GM12865 (cell line): ENCODE results near the gene RHBG.
"Not testable (repeated sequence)": the region's sequence is repeated elsewhere in the genome, so short reads cannot be mapped to it uniquely, and the experiment has no call there.

Source experiments
- DNase-seq: peaks from one replicate; pipeline ENCODE4 v3.0.0; 2010; ENCODE audit warnings: low read depth
- H3K4me3 ChIP-seq: 2 replicates; pipeline ENCODE4 v1.5.1; 2011; ENCODE audit warnings: mild to moderate bottlenecking, low read depth, low read length, control low read depth
- CTCF ChIP-seq: IDR thresholded peaks from 2 replicates; pipeline ENCODE4 v1.5.1; 2011; ENCODE audit warnings: low read length, control low read depth, low read depth, inconsistent platforms; ENCODE audit not compliant: insufficient read depth; ENCODE audit errors: missing control alignments

Gene RHBG

DNA sequence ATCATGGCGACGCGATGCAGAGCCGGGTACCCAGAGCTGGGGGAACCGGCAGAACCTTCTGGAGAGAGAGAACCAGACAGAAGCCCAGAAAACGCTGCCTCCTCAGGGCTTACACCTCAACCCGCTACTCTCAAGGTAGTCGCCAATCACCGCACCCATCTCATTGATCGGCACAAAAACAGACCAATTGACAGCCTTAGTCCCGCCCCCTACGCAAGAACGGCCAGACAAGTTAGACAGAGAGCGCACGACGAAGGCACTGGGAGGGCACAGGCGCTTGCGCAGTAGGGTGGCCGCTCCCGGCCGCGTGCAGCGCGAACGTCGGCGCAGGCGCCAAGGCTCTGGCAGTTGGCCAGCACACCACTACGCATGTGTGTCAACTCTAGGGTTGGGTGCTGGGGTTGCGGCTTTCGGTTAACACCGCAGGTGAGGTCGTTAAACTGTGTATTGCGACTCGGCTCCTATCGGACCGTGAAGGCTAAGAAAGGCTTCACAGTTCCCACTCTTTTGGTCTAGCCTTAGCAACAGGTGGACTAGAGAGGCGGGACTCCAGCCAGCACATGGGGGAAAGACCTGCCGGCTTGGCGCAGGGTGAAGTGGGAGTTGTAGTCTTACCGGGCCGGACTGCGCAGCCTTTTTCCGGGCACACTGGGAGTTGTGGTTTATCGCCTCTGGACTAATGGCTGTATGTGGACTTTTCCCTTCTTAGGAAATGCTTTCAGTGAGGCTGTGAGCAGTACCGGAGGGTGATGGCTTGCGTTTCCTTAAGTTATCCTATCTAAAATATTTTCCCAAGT, 30.6 kb upstream of the RHBG start, which contains the start of the genes CCT3 and TSACC:
CCT3 (minus strand) TSS at position 113 of the 797 bp plus-strand sequence; CDS start at position 5, 108 bp downstream.
TSACC (plus strand) TSS at position 347 of the 797 bp plus-strand sequence. CDS start 1,232 bp downstream, outside the sequence.
- H3K4me3 ChIP-seq: peak within 1 kb of the TSS; percentile 84
- no peak for TF ChIP-seq CTCF
- peak; percentile 100 for DNase-seq

- no peak overlapping the region for H3K4me3 ChIP-seq
- no peak for DNase-seq
- no peak for TF ChIP-seq CTCF
Observed at GRCh38 chr1:156342166-156342955, 26.6 kb upstream of the RHBG start.

- no peak for TF ChIP-seq CTCF
- no peak overlapping the region for H3K4me3 ChIP-seq
- DNase-seq: no peak
Observed at GRCh38 chr1:156344409-156344808, 24.6 kb upstream of the RHBG start.

GRCh38 chr1:156346035-156346434, 23.0 kb upstream of the RHBG start:
- not testable (repeated sequence) for DNase-seq, H3K4me3 ChIP-seq

DNA sequence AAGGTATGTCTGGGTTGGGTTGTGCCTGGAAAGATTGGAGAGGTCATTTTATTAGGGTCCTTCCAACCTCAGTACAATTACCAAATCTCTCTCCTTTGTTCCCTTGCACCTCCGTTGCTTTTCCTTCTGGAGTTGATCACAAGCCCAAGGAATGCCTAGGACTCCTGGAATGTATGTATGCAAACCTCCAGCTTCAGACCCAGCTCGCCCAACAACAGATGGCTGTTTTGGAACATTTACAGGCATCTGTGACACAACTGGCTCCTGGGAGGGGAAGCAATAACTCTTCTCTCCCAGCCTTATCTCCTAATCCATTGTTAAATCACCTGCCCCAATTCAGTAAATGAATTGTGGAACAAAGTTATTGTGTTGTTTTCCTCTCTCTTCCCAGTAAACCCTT, 22.4 kb upstream of the RHBG start:
- no peak for TF ChIP-seq CTCF
- no peak for DNase-seq

DNA sequence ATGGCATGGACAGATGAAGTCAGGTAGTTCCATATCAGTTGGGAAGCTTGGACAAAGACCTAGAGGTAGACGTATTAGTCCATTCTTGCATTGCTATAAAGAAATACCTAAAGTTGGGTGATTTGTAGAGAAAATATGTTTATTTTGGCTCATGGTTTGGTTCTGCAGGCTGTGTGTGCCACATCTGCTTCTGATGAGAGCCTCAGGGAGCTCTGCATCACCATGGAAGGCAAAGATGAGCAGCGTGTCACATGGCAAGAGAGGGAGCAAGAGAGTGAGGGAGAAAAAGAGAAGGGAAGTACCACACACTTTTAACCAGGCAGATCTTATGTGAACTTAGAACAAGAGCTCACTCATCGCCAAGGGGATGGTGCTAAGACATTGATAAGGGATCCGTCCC, 21.7 kb upstream of the RHBG start:
- H3K4me3 ChIP-seq: no peak overlapping the region
- no peak for DNase-seq
- TF ChIP-seq CTCF: no peak

More for the DNA sequence above, 22.4 kb upstream of the RHBG start:
- no peak overlapping the region for H3K4me3 ChIP-seq

- not testable (repeated sequence) for H3K4me3 ChIP-seq, DNase-seq
Observed at GRCh38 chr1:156352481-156352880, 16.5 kb upstream of the RHBG start.
